ENCODE data around the gene RNF152. TPM values are rescaled to one million over a fixed set of nuclear protein-coding genes. Genes with fewer than 3 reads are reported as not detected.

The RNF152 gene
- total RNA-seq, 4 donors from 2014 or later = 19.4 to 28.7 (median 21.8) TPM

GRCh38 chr18:61865466-61866175 is 27.2 kb downstream of the RNF152 start:
- no peaks in the 10 kb centered on the region for H3K9me3 ChIP-seq
- no peaks in the 10 kb centered on the region for H3K4me1 ChIP-seq
- TF ChIP-seq CTCF (IDR thresholded peaks at IDR 0.05) = no peak
- no peak for TF ChIP-seq POLR2A (IDR thresholded peaks at IDR 0.05)
- H3K4me3 ChIP-seq (replicated peaks in 1 of 3) = no peak overlapping the region
- no peaks in the 10 kb centered on the region for H3K27me3 ChIP-seq
- no peak for DNase-seq
- WGBS, 2 donors = 62 to 63% methylated on average over 3 of the region's 3 CpGs
- no peak overlapping the region for H3K27ac ChIP-seq
- no peaks in the 10 kb centered on the region for H3K36me3 ChIP-seq
- intact Hi-C loops (cut with DNase I) = no loop called here

- DNase-seq = no peak
- TF ChIP-seq POLR2A (IDR thresholded peaks at IDR 0.05) = no peak
- no peak for TF ChIP-seq CTCF (IDR thresholded peaks at IDR 0.05)
- no peak overlapping the region for H3K27ac ChIP-seq
- no peaks in the 10 kb centered on the region for H3K36me3 ChIP-seq
- no peaks in the 10 kb centered on the region for H3K9me3 ChIP-seq
- no peaks in the 10 kb centered on the region for H3K4me1 ChIP-seq
- H3K27me3 ChIP-seq = no peaks in the 10 kb centered on the region
- 89 to 95% methylated on average over 3 of the region's 3 CpGs for WGBS, 2 donors
- intact Hi-C loops (cut with DNase I) = no loop called here
- H3K4me3 ChIP-seq (replicated peaks in 1 of 3) = no peak overlapping the region
These were observed 31.4 kb downstream of the RNF152 start for GRCh38 chr18:61861372-61861771.

GRCh38 chr18:61860302-61860701 is 32.5 kb downstream of the RNF152 start:
- intact Hi-C loops (cut with DNase I) = no loop called here

GRCh38 chr18:61859113-61859512 is 33.7 kb downstream of the RNF152 start:
- intact Hi-C loops (cut with DNase I) = no loop called here
- WGBS, 2 donors = 60 to 77% methylated on average over 9 of the region's 9 CpGs
- Histone ChIP-seq H3K27me3 (no peaks in the 10 kb centered on the region), H3K4me3 (replicated peaks in 1 of 3) (no peak overlapping the region), H3K27ac (no peak overlapping the region), H3K4me1 (peaks cover 9% of the 10 kb centered on the region in 2 donors), H3K9me3 (no peaks in the 10 kb centered on the region), H3K36me3 (no peaks in the 10 kb centered on the region)
- no peak for TF ChIP-seq CTCF (IDR thresholded peaks at IDR 0.05)
- no peak for TF ChIP-seq POLR2A (IDR thresholded peaks at IDR 0.05)
- no peak for DNase-seq

More at GRCh38 chr18:61860302-61860701, 32.5 kb downstream of the RNF152 start:
- no peak overlapping the region for H3K27ac ChIP-seq
- no peak for DNase-seq
- no peaks in the 10 kb centered on the region for H3K27me3 ChIP-seq
- no peaks in the 10 kb centered on the region for H3K9me3 ChIP-seq
- H3K36me3 ChIP-seq = no peaks in the 10 kb centered on the region
- no peak for TF ChIP-seq CTCF (IDR thresholded peaks at IDR 0.05)
- no peak for TF ChIP-seq POLR2A (IDR thresholded peaks at IDR 0.05)
- WGBS, 2 donors = 93 to 98% methylated on average over 6 of the region's 6 CpGs
- H3K4me1 ChIP-seq = no peaks in the 10 kb centered on the region
- no peak overlapping the region for H3K4me3 ChIP-seq (replicated peaks in 1 of 3)

DNA sequence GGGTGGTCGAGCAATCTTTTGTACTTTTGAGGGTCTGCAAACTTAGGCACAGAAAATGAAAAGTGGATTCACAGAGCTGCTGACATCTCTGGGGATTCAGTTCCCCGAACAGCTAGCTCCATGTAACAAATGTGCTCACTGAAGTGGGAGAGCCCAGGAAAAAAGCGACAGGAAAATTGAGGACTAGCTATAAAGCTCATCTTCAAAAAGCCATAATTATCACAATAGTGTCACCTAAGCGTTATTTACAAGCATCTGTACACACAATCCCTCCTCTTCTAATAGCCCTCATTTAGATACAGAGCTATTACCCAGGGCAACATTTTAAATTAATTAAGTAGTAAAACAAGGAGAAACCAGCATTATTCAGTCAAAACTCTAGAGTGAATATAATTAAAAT is 36.1 kb downstream of the RNF152 start:
- TF ChIP-seq POLR2A (IDR thresholded peaks at IDR 0.05) = no peak
- no peak for TF ChIP-seq CTCF (IDR thresholded peaks at IDR 0.05)
- H3K27ac ChIP-seq = no peak overlapping the region
- 89% methylated on average over 4 of the region's 4 CpGs for WGBS, 2 donors
- no peak overlapping the region for H3K4me3 ChIP-seq (replicated peaks in 1 of 3)
- H3K27me3 ChIP-seq = no peaks in the 10 kb centered on the region
- intact Hi-C loops (cut with DNase I) = no loop called here
- no peak for DNase-seq
- peaks cover 12 to 13% of the 10 kb centered on the region in 2 donors for H3K4me1 ChIP-seq
- no peaks in the 10 kb centered on the region for H3K9me3 ChIP-seq
- H3K36me3 ChIP-seq = no peaks in the 10 kb centered on the region

Data from thyroid gland (tissue), 4 donors.